HCT116 (cell line): ENCODE measurements around the gene TOX2. TPM values are rescaled to one million over a fixed set of nuclear protein-coding genes. Genes with fewer than 3 reads are reported as not detected.

Source experiments
- ATAC-seq: fragments of 200-7000 bp; cut with Tn5 transposase; 2 replicates; pipeline ENCODE4 v1.9.1; 2020; ENCODE audit warnings: mild to moderate bottlenecking, moderate library complexity
- BruUV-seq: library from RNA; stranded (reverse); fragments of 400-500 nt; replicated peaks from 2 replicates; lab custom pipeline; 2021; lab: Mats Ljungman, UMichigan
- CTCF ChIA-PET: fragments of 300-600 bp; sonication (Branson Sonifier 250); formaldehyde crosslinking; loops from one replicate; lab custom pipeline; 2021; ENCODE audit warnings: antibody characterized with exemption; lab: Charles Lee
- POLR2A ChIA-PET: fragments of 300-600, 350-600 bp; sonication (Branson Sonifier 250); formaldehyde crosslinking; loops from one replicate; lab custom pipeline; 2021; ENCODE audit warnings: antibody characterized with exemption; lab: Charles Lee
- RAD21 ChIA-PET, 2 experiments: fragments of 300-600 bp; sonication (Branson Sonifier 250); formaldehyde crosslinking; loops; one replicate each; lab custom pipeline; 2023; ENCODE audit warnings: low total read pairs in 2 of 2; ENCODE audit not compliant: uncharacterized antibody in 2 of 2, unreplicated experiment in 2 of 2, low non-redundant PET in 1 of 2; lab: Charles Lee
- DNase-seq: peaks from one replicate; pipeline ENCODE4 v3.0.0-alpha.2; 2010; ENCODE audit warnings: low read depth, low spot score
- H2AFZ ChIP-seq: fragments of 200-600 bp; shearing (Covaris generic), sonication (generic); 2 replicates; pipeline ENCODE4 v1.6.1; 2017; ENCODE audit warnings: low read depth, mixed run types, mixed read lengths, antibody characterized with exemption, low read length; ENCODE audit not compliant: poor library complexity, severe bottlenecking
- H3K27ac ChIP-seq: 2 replicates; pipeline ENCODE4 v1.5.1; 2012; ENCODE audit warnings: low read depth, low read length
- H3K27me3 ChIP-seq: fragments of 200-600 bp; sonication (generic); 2 replicates; pipeline ENCODE4 v1.6.1; 2016; ENCODE audit warnings: mixed run types, low read length, mixed read lengths; ENCODE audit not compliant: insufficient read depth
- H3K36me3 ChIP-seq, 2 experiments: fragments of 200-500 bp in 1 of 2; fragments of 200-600 bp in 1 of 2; sonication (Bioruptor generic) in 1 of 2; sonication (generic) in 1 of 2; 2 replicates each; pipeline versions ENCODE4 v1.5.1 to v1.6.1; 2014 to 2016; ENCODE audit warnings: low read length in 2 of 2, inconsistent platforms in 1 of 2, mixed read lengths in 1 of 2, mixed run types in 1 of 2; ENCODE audit not compliant: insufficient read depth in 2 of 2, control insufficient read depth in 1 of 2
- H3K4me1 ChIP-seq, 2 experiments: fragments of 200-600 bp in 1 of 2; sonication (generic) in 1 of 2; 2 replicates each; pipeline versions ENCODE4 v1.5.1 to v1.6.1; 2012 to 2017; ENCODE audit warnings: low read length in 2 of 2, inconsistent platforms in 1 of 2, mild to moderate bottlenecking in 1 of 2, mixed read lengths in 1 of 2, mixed run types in 1 of 2, moderate library complexity in 1 of 2; ENCODE audit not compliant: insufficient read depth in 2 of 2, control insufficient read depth in 1 of 2
- H3K4me2 ChIP-seq: fragments of 200-600 bp; sonication (generic); 2 replicates; pipeline ENCODE4 v1.6.1; 2017; ENCODE audit warnings: mixed run types, low read length, mixed read lengths
- H3K4me3 ChIP-seq, 2 experiments: fragments of 200-600 bp in 1 of 2; sonication (generic) in 1 of 2; replicated peaks in 1 of 2; 2 replicates each; pipeline ENCODE4 v1.5.1; 2011 to 2016; ENCODE audit warnings: low read length in 2 of 2, control low read depth in 1 of 2, low read depth in 1 of 2, mild to moderate bottlenecking in 1 of 2, mixed read lengths in 1 of 2, mixed run types in 1 of 2
- H3K79me2 ChIP-seq: fragments of 200-600 bp; sonication (generic); 2 replicates; pipeline ENCODE4 v1.6.1; 2017; ENCODE audit warnings: mild to moderate bottlenecking, mixed run types, low read length, moderate library complexity, mixed read lengths; ENCODE audit not compliant: insufficient read depth
- H3K9ac ChIP-seq: fragments of 200-600 bp; sonication (generic); 2 replicates; pipeline ENCODE4 v1.6.1; 2016; ENCODE audit warnings: low read length, mixed read lengths
- H3K9me2 ChIP-seq: fragments of 200-600 bp; sonication (generic), shearing (Covaris generic); 2 replicates; pipeline ENCODE4 v1.6.1; 2017; ENCODE audit warnings: mixed run types, mild to moderate bottlenecking, moderate library complexity; ENCODE audit not compliant: insufficient read depth
- H3K9me3 ChIP-seq, 2 experiments: fragments of 200-500 bp in 1 of 2; fragments of 200-600 bp in 1 of 2; sonication (Bioruptor generic) in 1 of 2; sonication (generic) in 1 of 2; 2 replicates each; pipeline ENCODE4 v1.6.1; 2014 to 2017; ENCODE audit warnings: low read length in 2 of 2, mixed read lengths in 2 of 2, inconsistent platforms in 1 of 2, low read depth in 1 of 2, mild to moderate bottlenecking in 1 of 2, mixed run types in 1 of 2, moderate library complexity in 1 of 2; ENCODE audit not compliant: control insufficient read depth in 1 of 2, insufficient read depth in 1 of 2
- H4K20me1 ChIP-seq: fragments of 200-600 bp; sonication (generic), shearing (Covaris generic); 2 replicates; pipeline ENCODE4 v1.6.1; 2017; ENCODE audit warnings: mixed run types, mild to moderate bottlenecking, moderate library complexity; ENCODE audit not compliant: insufficient read depth
- ATF3 ChIP-seq: IDR thresholded peaks from 2 replicates; pipeline ENCODE4 v1.6.1; 2012
- CEBPB ChIP-seq: IDR thresholded peaks from 2 replicates; pipeline ENCODE4 v1.6.1; 2012; ENCODE audit warnings: low read depth
- CTCF ChIP-seq, 3 experiments: fragments of 200-600 bp in 1 of 3; sonication (generic) in 1 of 3; IDR thresholded peaks in 2 of 3; conservative IDR thresholded peaks in 1 of 3; 2 replicates each; pipeline ENCODE4 v1.5.1; 2012 to 2017; ENCODE audit warnings: low read depth in 2 of 3, low read length in 2 of 3, antibody characterized with exemption in 1 of 3, borderline replicate concordance in 1 of 3, control low read depth in 1 of 3, mild to moderate bottlenecking in 1 of 3, mixed read lengths in 1 of 3, mixed run types in 1 of 3, moderate library complexity in 1 of 3; ENCODE audit not compliant: insufficient read depth in 1 of 3
- EGR1 ChIP-seq: IDR thresholded peaks from 2 replicates; pipeline ENCODE4 v1.6.1; 2012; ENCODE audit warnings: low read depth
- ELF1 ChIP-seq: IDR thresholded peaks from 2 replicates; pipeline ENCODE4 v1.6.1; 2012; ENCODE audit warnings: low read depth, borderline replicate concordance
- EZH2 ChIP-seq: fragments of 200-600 bp; sonication (generic); IDR thresholded peaks from 2 replicates; pipeline ENCODE4 v1.6.1; 2017; ENCODE audit warnings: antibody characterized with exemption, mixed run types
- FOSL1 ChIP-seq: IDR thresholded peaks from 2 replicates; pipeline ENCODE4 v1.6.1; 2012; ENCODE audit warnings: low read depth
- JUND ChIP-seq: IDR thresholded peaks from 2 replicates; pipeline ENCODE4 v1.6.1; 2012
- MAX ChIP-seq: IDR thresholded peaks from 2 replicates; pipeline ENCODE4 v1.6.1; 2012
- POLR2AphosphoS5 ChIP-seq: IDR thresholded peaks from 2 replicates; pipeline ENCODE4 v1.6.1; 2011; ENCODE audit warnings: mild to moderate bottlenecking, low read depth, low read length, moderate library complexity
- RAD21 ChIP-seq: IDR thresholded peaks from 2 replicates; pipeline ENCODE4 v1.6.1; 2012; ENCODE audit warnings: low read depth, mild to moderate bottlenecking
- REST ChIP-seq: IDR thresholded peaks from 2 replicates; pipeline ENCODE4 v1.6.1; 2012; ENCODE audit warnings: low read depth
- SIN3A ChIP-seq: IDR thresholded peaks from 2 replicates; pipeline ENCODE4 v1.6.1; 2012; ENCODE audit warnings: low read depth
- SP1 ChIP-seq: IDR thresholded peaks from 2 replicates; pipeline ENCODE4 v1.6.1; 2012; ENCODE audit warnings: low read depth
- SRF ChIP-seq: IDR thresholded peaks from 2 replicates; pipeline ENCODE4 v1.6.1; 2012; ENCODE audit warnings: low read depth
- TCF7L2 ChIP-seq: IDR thresholded peaks from 2 replicates; pipeline ENCODE4 v1.7.0; 2011; ENCODE audit warnings: borderline replicate concordance, inconsistent platforms; ENCODE audit not compliant: insufficient read depth, insufficient read length; ENCODE audit errors: extremely low read depth
- YY1 ChIP-seq: IDR thresholded peaks from 2 replicates; pipeline ENCODE4 v1.6.1; 2011; ENCODE audit warnings: low read length, low read depth, moderate library complexity, mild to moderate bottlenecking; ENCODE audit not compliant: insufficient replicate concordance; ENCODE audit errors: extremely low read depth
- ZBTB33 ChIP-seq: IDR thresholded peaks from 2 replicates; pipeline ENCODE4 v1.6.1; 2011; ENCODE audit warnings: mild to moderate bottlenecking, low read length, moderate library complexity; ENCODE audit not compliant: insufficient replicate concordance; ENCODE audit errors: extremely low read depth
- ZNF274 ChIP-seq: fragments of 200-500 bp; sonication (Bioruptor generic); IDR thresholded peaks from 2 replicates; pipeline ENCODE4 v1.6.1; 2014; ENCODE audit warnings: mild to moderate bottlenecking, low read depth, low read length, inconsistent platforms
- intact Hi-C: fragments of 100-400 bp; cut with micrococcal nuclease; formaldehyde crosslinking; loops from 2 replicates; pipeline ENCODE4 v1.10.0; 2022
- total RNA-seq: library from RNA; stranded (reverse); gene quantifications from one replicate; pipeline ENCODE4 v1.2.1, GENCODE V29; 2021; ENCODE audit not compliant: unreplicated experiment

The TOX2 gene
- total RNA-seq, 1 experiment from 2014 or later: 39.6 TPM

GRCh38 chr20:43959920-43960227 is 45.2 kb downstream of the TOX2 start:
- no peaks in the 10 kb centered on the region for H3K36me3 ChIP-seq
- H3K9me3 ChIP-seq: peaks cover 0 to 6% of the 10 kb centered on the region in 2 experiments; a peak in 1 of 4 replicates
- ChIA-PET CTCF (interaction anchor here (0.8 kb wide), 1 partner anchor 24 kb away, joined by 3 read pairs; no protein-coding TSS in a partner anchor), RAD21 (no interaction called here), POLR2A (no interaction called here)
- H3K4me1 ChIP-seq: peaks cover 60 to 99% of the 10 kb centered on the region in 2 experiments
- no peak overlapping the region for H3K27ac ChIP-seq
- intact Hi-C loops: no loop called here
- ATAC-seq: no peak
- BruUV-seq: no TSS peak
- H3K4me2 ChIP-seq: 0 out of 2 replicates have a peak overlapping the region, but pooled peaks have one; percentile 20
- H3K27me3 ChIP-seq: no peaks in the 10 kb centered on the region
- H2AFZ ChIP-seq: no peak overlapping the region
- peak overlapping the region; percentile 14; the same call in 1 of the 2 replicates for H3K9ac ChIP-seq
- H3K9me2 ChIP-seq: no peaks in the 10 kb centered on the region
- H3K79me2 ChIP-seq: peaks cover 23% of the 10 kb centered on the region; the same call in 1 of the 2 replicates
- DNase-seq: no peak
- no peaks in the 10 kb centered on the region for H4K20me1 ChIP-seq
- H3K4me3 ChIP-seq: no peak overlapping the region
- TF ChIP-seq POLR2AphosphoS5 (no peak), EZH2 (no peak), JUND (no peak), ELF1 (no peak), SIN3A (no peak), MAX (no peak), YY1 (no peak), CTCF (IDR thresholded peaks at IDR 0.05 in 2 of 3, conservative IDR thresholded peaks at IDR 0.05 in 1 of 3; ENCODE audit: borderline replicate concordance in 1 of 3, insufficient read depth in 1 of 3, low read depth in 2 of 3, low read length in 2 of 3) (no peak), RAD21 (no peak), TCF7L2 (no peak), ZBTB33 (no peak), CEBPB (no peak), SRF (no peak), ATF3 (no peak), SP1 (no peak), ZNF274 (no peak), REST (no peak), FOSL1 (no peak), EGR1 (no peak)
